ENCODE data around the gene ASIC2.

Gene ASIC2

GRCh38 chr17:33109336-33110072 is 183.6 kb downstream of the ASIC2 start:
- no peak for DNase-seq

DNA sequence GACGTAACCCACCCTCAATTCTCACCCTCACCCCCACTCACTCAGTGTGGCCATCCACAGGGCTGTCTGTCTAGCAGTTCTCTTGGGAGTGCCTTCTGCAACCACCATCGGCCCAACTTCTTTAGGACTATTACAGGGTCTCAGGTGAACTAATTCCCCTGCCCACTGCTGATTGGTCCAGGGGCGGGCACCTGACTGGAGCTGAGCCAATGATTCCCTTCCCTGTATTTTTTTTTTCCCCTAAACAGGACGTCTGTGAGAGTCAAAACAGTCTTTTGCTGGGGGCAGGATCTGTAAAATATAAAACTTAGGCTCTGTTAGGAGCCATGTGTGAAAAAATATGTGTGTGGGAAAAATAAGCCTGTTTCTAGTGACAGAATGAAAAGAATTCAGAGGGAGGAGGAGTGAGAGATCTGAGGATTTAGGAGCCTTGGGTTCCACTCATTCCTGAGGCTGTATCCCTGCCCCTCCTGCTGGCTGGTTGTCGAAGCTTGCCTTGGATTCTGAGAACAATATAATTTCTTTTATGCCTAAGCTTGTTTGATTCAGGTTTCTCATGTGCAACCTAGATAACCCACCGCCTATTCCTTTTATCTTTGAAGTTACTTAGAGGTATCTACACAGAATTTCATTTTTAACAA is 186.4 kb downstream of the ASIC2 start:
- no peak for DNase-seq

- DNase-seq, result no peak
These were observed 187.2 kb downstream of the ASIC2 start for GRCh38 chr17:33105911-33106310.

DNA sequence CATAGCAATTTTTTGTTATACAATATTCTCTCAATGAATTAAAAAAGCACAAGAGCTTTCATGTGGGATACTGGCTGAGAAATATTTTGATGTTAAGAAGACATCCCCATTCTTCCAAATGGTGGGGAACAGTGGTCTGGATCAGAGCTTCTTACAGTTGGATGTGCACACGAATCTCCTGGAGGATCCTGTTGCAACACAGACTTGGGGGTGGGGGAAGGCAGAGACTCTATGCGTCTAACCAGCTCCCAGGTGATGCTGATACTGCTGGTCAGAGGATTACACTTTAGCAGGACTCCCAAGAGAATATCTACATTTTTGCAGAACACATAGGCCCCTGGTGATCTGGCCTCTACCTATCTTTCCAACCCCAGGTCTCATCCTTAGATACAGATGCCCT is 193.2 kb downstream of the ASIC2 start:
- DNase-seq, result no peak

DNA sequence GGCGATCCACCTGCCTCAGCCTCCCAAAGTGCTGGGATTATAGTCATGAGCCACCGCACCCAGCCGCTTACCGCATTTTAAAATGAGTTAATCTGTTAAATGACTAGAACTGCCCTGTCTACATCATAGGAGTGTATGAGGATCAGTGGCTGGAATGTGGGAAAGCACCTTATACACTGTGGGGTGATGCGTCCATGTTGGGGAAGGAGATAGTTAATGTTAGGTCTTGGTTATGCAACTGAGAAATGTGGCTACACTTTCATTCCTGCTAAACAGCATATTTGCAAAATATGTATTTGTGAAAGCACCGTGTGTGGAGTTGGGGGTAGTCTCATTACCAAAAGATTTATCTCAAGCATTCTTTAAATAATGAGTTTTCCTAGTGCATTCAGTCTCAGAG is 193.8 kb downstream of the ASIC2 start:
- no peak for DNase-seq

GRCh38 chr17:33097411-33097810 is 195.7 kb downstream of the ASIC2 start:
- no peak for DNase-seq

DNA sequence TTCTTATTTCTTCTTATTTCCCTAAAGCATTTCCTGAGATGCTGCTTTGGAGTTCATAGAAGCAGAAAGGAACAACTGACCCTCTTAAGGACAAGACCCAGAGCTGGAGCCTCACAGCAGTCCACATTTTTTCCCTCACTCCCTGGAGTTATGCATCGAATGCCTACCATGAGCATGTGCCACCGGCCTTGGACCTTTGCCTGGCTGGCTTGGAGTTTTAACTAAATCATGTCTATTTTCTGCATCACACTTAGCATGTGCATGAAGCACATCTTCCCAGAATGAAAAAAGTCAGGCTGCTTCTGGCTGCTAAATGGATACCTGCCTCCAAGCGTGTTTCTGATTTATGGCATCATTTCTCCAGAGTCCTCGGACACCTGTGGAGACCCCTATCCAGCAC is 196.9 kb downstream of the ASIC2 start:
- DNase-seq, result no peak

DNA sequence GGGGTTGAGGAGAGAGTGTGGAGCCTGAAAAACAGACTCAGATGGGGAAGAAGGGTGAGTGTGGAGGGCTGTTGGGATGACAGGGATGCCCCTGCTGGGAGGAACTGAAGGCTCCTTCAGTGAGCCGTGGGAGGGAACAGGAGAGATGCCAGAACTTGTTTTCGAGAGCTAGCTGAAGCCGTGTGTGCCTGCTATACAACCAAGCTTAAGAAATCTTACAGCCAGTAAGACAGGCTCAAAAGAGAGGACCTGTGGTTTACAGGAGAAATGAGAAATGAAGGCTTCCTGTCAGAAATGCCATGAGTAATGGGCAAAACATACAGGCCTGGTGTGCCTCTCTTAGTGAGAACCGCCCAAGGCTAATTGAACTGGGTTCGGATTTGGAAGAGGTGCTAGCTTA is 201.8 kb downstream of the ASIC2 start:
- DNase-seq, result no peak

DNA sequence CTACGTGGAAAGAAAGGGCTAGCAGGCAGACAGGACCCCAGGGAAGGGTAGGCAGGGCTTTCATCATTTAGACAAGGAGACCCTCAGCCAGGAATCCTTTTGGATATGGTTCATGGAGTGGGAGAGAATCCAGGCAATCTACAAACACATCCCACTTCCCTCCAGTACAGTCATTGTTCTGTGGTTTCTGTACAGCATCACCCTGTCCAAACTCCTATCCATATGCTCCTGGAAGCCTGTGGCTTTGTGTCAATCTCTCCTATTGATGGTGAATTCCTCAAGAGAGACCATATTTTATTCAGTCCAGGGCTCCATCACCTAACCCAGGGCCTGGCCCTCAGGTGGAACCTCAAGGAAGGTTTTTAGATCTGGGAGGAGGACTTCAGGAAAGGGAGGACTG is 202.3 kb downstream of the ASIC2 start:
- no peak for DNase-seq

DNA sequence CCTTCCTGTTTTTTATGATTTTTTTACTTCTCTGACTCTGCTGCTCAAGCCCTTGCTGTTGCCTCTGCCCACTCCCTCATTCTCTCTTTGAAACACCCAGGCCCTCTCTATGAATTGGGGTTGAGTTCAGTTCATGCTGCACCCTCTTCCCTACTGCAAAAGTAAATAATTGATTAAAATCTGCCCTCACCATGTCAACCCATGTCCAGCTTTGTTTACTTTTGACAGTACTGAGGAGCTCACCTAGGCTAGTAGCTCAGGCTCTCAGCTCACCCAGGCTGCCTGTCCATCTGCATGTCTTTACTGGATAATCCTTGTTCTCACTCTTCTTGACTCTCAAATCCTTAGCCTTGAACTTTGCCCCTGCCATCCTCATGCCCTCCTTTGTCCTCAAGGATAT is 206.2 kb downstream of the ASIC2 start:
- DNase-seq, result no peak

GRCh38 chr17:33086041-33086440 is 207.1 kb downstream of the ASIC2 start:
- DNase-seq, result no peak

DNA sequence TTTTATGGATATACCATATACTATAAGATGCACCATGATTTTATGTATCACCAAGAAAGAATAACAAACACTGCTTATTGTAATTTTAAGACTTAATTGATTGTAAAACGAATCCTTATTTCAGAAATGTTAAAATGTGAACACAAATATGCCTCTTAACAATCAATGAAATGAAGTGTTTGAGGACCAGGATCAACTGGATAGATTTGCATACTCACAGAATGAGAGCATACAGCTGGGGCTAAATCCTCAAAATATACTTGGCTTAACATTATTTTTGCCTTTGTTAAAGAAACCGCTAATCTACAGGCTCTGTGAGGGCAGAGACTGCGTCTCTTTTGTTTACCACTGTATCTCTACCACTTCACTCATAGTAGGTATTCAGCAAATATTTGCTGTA is 207.8 kb downstream of the ASIC2 start:
- no peak for DNase-seq

- DNase-seq, result no peak
These were observed 208.3 kb downstream of the ASIC2 start for GRCh38 chr17:33084755-33085154.

DNA sequence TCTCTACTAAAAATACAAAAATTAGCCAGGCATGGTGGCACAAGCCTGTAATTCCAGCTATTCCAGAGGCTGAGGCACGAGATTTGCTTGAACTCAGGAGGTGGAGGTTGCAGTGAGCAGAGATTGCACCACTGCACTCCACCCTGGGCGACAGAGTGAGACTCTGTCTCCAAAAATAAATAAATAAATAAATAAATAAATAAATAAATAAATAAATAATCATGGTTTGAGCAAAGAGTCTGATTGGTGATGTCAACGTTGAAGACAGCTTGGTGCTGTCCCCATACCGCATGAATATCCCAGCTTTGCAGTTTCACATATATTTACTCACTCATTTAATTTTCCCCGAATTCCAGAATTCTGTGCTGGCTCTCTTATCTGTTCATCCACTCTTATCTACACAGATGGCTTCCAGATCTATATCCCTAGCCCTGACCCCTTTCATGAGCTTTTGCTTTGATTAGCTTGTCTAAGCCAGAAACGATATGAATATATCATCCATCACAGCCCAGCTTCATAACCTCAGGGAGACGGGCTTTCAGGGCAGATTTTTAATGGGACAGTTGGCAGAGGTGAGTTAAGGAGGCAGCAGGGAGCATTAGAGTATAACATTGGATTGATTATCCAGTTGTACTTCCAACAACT is 210.4 kb downstream of the ASIC2 start:
- no peak for DNase-seq

DNA sequence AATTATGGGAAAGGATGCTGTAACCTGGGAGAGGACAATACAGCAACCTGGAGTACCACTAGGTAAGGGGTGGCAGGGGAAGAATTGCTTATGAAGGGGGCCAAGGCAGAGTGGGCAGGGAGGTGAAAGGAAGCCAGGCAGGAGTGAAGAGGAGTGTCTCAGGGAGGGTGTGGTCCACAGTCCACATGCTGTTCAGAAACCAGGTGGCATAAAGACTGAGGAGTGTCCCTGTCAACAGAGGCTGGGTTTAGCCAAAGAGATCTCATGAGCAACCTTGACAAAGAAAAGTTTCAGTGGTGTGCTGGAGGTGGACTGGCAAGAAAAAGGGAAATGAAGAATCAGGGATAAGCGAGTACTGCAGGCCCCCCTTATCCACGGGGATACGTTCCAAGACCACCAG is 213.0 kb downstream of the ASIC2 start:
- DNase-seq, result no peak

GRCh38 chr17:33079201-33079600 is 213.9 kb downstream of the ASIC2 start:
- DNase-seq, result no peak

GRCh38 chr17:33076979-33077378 is 216.1 kb downstream of the ASIC2 start:
- DNase-seq, result no peak

GRCh38 chr17:33073416-33073815 is 219.7 kb downstream of the ASIC2 start:
- DNase-seq, result no peak

DNA sequence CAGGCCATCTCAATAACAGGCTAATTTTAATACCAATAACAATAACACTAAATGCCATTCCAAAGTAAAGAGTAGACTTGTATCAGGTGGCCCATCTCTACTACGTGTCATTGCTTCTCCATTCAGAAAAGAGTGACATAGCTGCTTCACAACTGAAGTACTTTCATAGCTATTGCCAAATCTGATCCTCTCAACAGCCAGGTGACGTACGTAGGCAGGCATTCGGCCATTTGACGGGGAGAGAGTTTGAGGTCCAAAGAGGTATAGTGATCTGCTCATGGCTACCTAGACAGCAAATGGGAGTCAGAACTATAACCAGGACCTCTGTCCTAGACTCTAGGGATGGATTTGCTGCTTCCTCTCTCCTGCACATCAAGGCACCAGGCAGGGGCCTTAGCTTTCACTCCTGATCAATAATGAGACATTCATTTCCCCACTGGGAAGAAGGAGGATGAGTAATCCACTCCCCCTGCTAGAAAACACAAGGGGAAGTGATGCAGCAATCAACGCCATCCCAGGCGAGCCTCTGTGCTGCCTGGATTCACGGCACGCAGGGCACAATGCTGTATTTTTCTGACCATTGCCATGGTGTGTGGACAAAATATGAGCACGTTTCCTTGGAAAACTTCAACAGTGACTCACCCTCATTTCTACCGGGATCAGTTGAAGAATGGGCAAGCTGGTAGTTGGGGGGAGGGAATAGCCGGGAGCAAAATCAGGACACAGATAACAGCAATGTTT is 220.5 kb downstream of the ASIC2 start:
- DNase-seq, result no peak

GRCh38 chr17:33071656-33072055 is 221.4 kb downstream of the ASIC2 start:
- DNase-seq, result no peak

DNA sequence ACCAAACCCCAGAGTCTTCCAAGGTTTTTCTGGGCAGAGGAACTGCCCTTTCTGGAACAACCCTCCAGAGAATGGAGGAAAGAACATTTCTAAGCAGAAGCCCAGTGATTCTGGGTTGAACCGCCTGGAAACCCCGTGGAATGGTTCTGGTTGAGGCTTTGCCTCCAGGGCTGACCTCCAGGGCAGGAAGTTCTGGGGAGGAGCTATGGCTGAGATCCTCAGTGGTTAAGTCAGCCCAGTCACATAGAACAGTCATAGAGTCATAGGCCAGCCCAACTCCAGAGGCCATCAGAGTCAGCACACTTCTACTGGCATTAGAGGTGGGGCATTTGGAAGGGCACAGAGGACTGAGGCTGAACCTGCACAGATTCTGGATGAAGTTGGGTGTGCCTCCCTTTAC is 235.5 kb downstream of the ASIC2 start:
- DNase-seq, result no peak

DNA sequence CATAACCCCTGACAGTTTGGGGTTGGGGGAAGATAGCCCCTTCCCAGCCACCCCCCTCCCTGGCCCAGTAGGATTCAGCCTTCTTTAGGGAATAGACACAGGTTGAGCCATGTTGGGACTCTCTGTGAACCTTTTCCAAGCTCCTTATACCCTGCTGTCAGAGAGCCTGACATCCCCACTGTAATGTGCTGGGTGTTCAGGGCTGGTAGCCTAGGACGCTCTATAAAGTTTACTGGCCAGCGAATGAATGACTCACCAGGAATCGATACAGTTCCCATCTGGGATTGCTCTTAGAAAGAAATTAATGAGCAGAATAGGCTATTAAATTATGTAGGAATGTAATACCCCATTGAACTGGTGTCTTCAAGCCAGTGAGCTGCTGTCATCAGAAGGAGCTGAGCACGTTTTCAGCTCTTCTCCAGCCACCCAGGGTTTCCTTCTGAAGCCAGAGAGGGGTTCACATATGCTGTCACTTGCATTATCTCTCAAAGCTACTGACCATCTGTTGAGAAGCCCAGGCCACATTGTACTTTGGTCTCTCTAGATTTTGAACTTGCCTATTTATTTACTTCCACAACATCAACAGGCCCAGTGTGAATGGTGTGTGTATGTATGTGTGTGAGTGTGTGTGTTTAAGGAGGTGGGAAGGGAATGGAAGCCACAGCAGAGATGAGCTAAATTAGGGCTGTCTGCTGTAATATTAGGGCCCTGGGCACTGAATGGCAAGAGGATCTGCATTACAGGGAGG is 236.5 kb downstream of the ASIC2 start:
- DNase-seq, result no peak

GRCh38 chr17:33055746-33056145 is 237.3 kb downstream of the ASIC2 start:
- no peak for DNase-seq

All from AML-193 (cell line).